ENCODE measurements around the gene PCDHGB5. TPM values are rescaled to one million over a fixed set of nuclear protein-coding genes. Genes with fewer than 3 reads are reported as not detected.
"Not testable (repeated sequence)": the region's sequence is repeated elsewhere in the genome, so short reads cannot be mapped to it uniquely, and the experiment has no call there.

Gene PCDHGB5
- total RNA-seq, 2 donors from 2014 or later, result 1.3 to 17.3 TPM

DNA sequence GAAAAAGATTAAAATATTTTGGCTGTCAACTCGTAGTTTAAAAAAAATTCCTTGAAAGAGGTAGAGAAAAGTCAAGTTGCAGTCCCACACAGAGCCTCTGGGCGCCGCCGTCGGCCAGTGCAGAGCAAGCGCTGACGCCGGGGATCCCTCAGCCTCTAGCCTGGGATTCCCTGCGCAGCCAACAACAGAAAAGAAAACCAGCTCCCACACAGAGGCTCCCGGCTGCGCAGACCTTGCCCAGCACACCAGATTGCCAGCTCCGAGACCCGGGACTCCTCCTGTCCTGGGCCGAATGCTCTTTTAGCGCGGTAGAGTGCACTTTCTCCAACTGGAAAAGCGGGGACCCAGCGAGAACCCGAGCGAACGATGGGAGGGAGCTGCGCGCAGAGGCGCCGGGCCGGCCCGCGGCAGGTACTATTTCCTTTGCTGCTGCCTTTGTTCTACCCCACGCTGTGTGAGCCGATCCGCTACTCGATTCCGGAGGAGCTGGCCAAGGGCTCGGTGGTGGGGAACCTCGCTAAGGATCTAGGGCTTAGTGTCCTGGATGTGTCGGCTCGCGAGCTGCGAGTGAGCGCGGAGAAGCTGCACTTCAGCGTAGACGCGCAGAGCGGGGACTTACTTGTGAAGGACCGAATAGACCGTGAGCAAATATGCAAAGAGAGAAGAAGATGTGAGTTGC is 19.9 kb downstream of the PCDHGB5 start, which contains the start of gene PCDHGB7:
PCDHGB7 (plus strand) TSS at position 184 of the 679 bp plus-strand sequence; CDS start at position 367, 183 bp downstream.
- Histone ChIP-seq H3K9ac (ENCODE audit: extremely low read depth, low read length, poor library complexity, severe bottlenecking) (peak within 1 kb of the TSS; percentile 13), H3K9me3 (ENCODE audit: control insufficient read depth, low read length) (peaks cover 54% of the 10 kb centered on the region), H3K4me3 (ENCODE audit: low read length) (peak within 1 kb of the TSS; percentile 71)
- peak; percentile 95 for DNase-seq
- Mint-ChIP-seq H3K9me3 (peaks cover 55% of the 10 kb centered on the region), H3K27ac (peak within 1 kb of the TSS; percentile 71), H3K27me3 (ENCODE audit: insufficient read depth) (peaks cover 43% of the 10 kb centered on the region), H3K36me3 (ENCODE audit: low read depth) (peaks cover 44% of the 10 kb centered on the region), H3K4me3 (peak within 1 kb of the TSS; percentile 70)
- not testable (repeated sequence) for H3K4me1 Mint-ChIP-seq; H3K4me1 ChIP-seq (ENCODE audit: control insufficient read depth, insufficient read depth, low read length); H3K27ac ChIP-seq (ENCODE audit: low read depth, low read length); H3K27me3 ChIP-seq (ENCODE audit: control insufficient read depth, insufficient read depth, low read length, poor library complexity, severe bottlenecking); H3K36me3 ChIP-seq (ENCODE audit: control insufficient read depth, insufficient read depth, low read length)
- WGBS, 2 experiments (ENCODE audit: insufficient coverage in 1 of 2, insufficient read length in 1 of 2), result 46 to 82% methylated on average over 22 to 46 of the region's 47 CpGs
- TF ChIP-seq, protein P1, sequence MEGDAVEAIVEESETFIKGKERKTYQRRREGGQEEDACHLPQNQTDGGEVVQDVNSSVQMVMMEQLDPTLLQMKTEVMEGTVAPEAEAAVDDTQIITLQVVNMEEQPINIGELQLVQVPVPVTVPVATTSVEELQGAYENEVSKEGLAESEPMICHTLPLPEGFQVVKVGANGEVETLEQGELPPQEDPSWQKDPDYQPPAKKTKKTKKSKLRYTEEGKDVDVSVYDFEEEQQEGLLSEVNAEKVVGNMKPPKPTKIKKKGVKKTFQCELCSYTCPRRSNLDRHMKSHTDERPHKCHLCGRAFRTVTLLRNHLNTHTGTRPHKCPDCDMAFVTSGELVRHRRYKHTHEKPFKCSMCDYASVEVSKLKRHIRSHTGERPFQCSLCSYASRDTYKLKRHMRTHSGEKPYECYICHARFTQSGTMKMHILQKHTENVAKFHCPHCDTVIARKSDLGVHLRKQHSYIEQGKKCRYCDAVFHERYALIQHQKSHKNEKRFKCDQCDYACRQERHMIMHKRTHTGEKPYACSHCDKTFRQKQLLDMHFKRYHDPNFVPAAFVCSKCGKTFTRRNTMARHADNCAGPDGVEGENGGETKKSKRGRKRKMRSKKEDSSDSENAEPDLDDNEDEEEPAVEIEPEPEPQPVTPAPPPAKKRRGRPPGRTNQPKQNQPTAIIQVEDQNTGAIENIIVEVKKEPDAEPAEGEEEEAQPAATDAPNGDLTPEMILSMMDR (conservative IDR thresholded peaks at IDR 0.05), result peak; percentile 90

DNA sequence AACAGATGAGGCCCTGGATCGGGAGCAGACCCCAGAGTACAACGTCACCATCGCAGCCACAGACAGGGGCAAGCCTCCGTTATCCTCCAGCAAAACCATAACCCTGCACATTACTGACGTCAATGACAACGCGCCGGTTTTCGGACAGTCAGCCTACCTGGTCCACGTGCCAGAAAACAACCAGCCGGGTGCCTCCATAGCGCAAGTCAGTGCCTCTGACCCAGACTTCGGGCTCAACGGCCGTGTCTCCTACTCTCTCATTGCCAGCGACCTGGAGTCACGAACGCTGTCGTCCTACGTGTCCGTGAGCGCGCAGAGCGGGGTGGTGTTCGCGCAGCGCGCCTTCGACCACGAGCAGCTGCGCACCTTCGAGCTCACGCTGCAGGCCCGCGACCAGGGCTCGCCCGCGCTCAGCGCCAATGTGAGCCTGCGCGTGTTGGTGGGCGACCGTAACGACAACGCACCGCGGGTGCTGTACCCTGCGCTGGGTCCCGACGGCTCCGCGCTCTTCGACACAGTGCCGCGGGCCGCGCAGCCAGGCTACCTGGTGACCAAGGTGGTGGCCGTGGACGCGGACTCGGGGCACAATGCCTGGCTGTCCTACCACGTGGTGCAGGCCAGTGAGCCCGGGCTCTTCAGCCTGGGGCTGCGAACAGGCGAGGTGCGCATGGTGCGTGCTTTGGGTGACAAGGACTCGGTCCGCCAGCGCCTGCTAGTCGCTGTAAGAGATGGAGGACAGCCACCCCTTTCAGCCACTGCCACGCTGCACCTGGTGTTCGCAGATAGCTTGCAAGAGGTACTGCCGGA is 21.5 kb downstream of the PCDHGB5 start:
- no peak overlapping the region for H3K9ac ChIP-seq (ENCODE audit: extremely low read depth, low read length, poor library complexity, severe bottlenecking)
- H3K36me3 ChIP-seq (ENCODE audit: control insufficient read depth, insufficient read depth, low read length), result no peaks in the 10 kb centered on the region
- peaks cover 48% of the 10 kb centered on the region for H3K36me3 Mint-ChIP-seq (ENCODE audit: low read depth)
- H3K27me3 Mint-ChIP-seq (ENCODE audit: insufficient read depth), result peaks cover 39% of the 10 kb centered on the region
- H3K9me3 Mint-ChIP-seq, result peaks cover 57% of the 10 kb centered on the region
- 97 to 98% methylated on average over 62 to 74 of the region's 74 CpGs for WGBS, 2 experiments (ENCODE audit: insufficient coverage in 1 of 2, insufficient read length in 1 of 2)
- no peak overlapping the region for H3K27ac Mint-ChIP-seq
- no peak for DNase-seq
- H3K4me3 ChIP-seq (ENCODE audit: low read length), result no peak overlapping the region
- H3K4me1 ChIP-seq (ENCODE audit: control insufficient read depth, insufficient read depth, low read length), result no peaks in the 10 kb centered on the region
- TF ChIP-seq, protein P1 (conservative IDR thresholded peaks at IDR 0.05), result no peak
- H3K27ac ChIP-seq (ENCODE audit: low read depth, low read length), result no peak overlapping the region
- H3K4me1 Mint-ChIP-seq, result no peaks in the 10 kb centered on the region
- H3K27me3 ChIP-seq (ENCODE audit: control insufficient read depth, insufficient read depth, low read length, poor library complexity, severe bottlenecking), result no peaks in the 10 kb centered on the region
- H3K4me3 Mint-ChIP-seq, result no peak overlapping the region
- peaks cover 60% of the 10 kb centered on the region for H3K9me3 ChIP-seq (ENCODE audit: control insufficient read depth, low read length)

DNA sequence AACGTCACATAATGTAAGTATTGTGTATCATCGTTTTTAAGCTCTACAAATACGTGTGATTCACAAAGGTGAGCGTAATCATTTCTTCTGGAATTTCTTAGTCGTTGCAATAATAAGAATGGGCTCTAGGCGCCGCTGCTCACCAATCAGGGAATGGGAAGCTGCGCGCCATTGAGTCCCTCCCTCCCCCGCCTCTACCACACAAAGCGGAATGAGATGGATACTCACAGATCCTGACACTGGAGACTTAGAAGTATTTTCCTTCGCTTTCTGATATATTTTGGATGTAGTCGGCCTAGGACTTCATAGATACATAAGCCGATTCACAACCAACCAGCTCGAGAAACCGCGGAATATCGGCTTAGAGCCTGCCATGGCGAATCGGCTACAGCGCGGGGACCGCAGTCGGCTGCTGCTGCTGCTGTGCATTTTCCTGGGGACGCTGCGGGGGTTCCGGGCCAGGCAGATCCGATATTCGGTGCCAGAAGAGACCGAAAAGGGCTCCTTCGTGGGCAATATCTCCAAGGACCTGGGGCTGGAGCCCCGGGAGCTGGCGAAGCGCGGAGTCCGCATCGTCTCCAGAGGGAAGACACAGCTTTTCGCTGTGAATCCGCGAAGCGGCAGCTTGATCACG is 23.2 kb downstream of the PCDHGB5 start, which contains the start of gene PCDHGA11:
PCDHGA11 (plus strand) TSS at position 197 of the 634 bp plus-strand sequence; CDS start at position 374, 177 bp downstream.
- H3K9ac ChIP-seq (ENCODE audit: extremely low read depth, low read length, poor library complexity, severe bottlenecking), result peak within 1 kb of the TSS; percentile 25
- H3K9me3 ChIP-seq (ENCODE audit: control insufficient read depth, low read length), result peaks cover 68% of the 10 kb centered on the region
- peaks cover 37% of the 10 kb centered on the region for H3K27me3 Mint-ChIP-seq (ENCODE audit: insufficient read depth)
- no peak within 1 kb of the TSS for H3K27ac ChIP-seq (ENCODE audit: low read depth, low read length)
- peak within 1 kb of the TSS; percentile 86 for H3K27ac Mint-ChIP-seq
- 79 to 96% methylated on average over 41 to 42 of the region's 42 CpGs for WGBS, 2 experiments (ENCODE audit: insufficient coverage in 1 of 2, insufficient read length in 1 of 2)
- DNase-seq, result peak; percentile 92
- TF ChIP-seq, protein P1 (conservative IDR thresholded peaks at IDR 0.05), result peak; percentile 91
- no peaks in the 10 kb centered on the region for H3K4me1 Mint-ChIP-seq
- peaks cover 52% of the 10 kb centered on the region for H3K9me3 Mint-ChIP-seq
- no peaks in the 10 kb centered on the region for H3K4me1 ChIP-seq (ENCODE audit: control insufficient read depth, insufficient read depth, low read length)
- no peaks in the 10 kb centered on the region for H3K27me3 ChIP-seq (ENCODE audit: control insufficient read depth, insufficient read depth, low read length, poor library complexity, severe bottlenecking)
- peak within 1 kb of the TSS; percentile 83 for H3K4me3 Mint-ChIP-seq
- peaks cover 49% of the 10 kb centered on the region for H3K36me3 Mint-ChIP-seq (ENCODE audit: low read depth)
- peak within 1 kb of the TSS; percentile 75 for H3K4me3 ChIP-seq (ENCODE audit: low read length)
- no peaks in the 10 kb centered on the region for H3K36me3 ChIP-seq (ENCODE audit: control insufficient read depth, insufficient read depth, low read length)

Data from endodermal cell (in vitro differentiated cells).